ENCODE measurements around the gene CPN2.

CPN2 gene

GRCh38 chr3:194318511-194319161 lies 32.5 kb downstream of the CPN2 start:
- DNase-seq (ENCODE audit: extremely low spot score, insufficient read length, low read depth) (no peak), FAIRE-seq (no peak)

GRCh38 chr3:194316918-194317317 lies 34.2 kb downstream of the CPN2 start:
- DNase-seq (ENCODE audit: extremely low spot score, insufficient read length, low read depth) (no peak), FAIRE-seq (no peak)

GRCh38 chr3:194315965-194316361 lies 35.2 kb downstream of the CPN2 start:
- FAIRE-seq (no peak), DNase-seq (ENCODE audit: extremely low spot score, insufficient read length, low read depth) (no peak)

GRCh38 chr3:194315088-194315964 lies 35.8 kb downstream of the CPN2 start:
- FAIRE-seq (peak; percentile 74), DNase-seq (ENCODE audit: extremely low spot score, insufficient read length, low read depth) (peak; percentile 81)

- DNase-seq (ENCODE audit: extremely low spot score, insufficient read length, low read depth): no peak
- FAIRE-seq: no peak
These were observed 36.6 kb downstream of the CPN2 start for GRCh38 chr3:194314388-194315068.

GRCh38 chr3:194313560-194314387 lies 37.4 kb downstream of the CPN2 start:
- DNase-seq (ENCODE audit: extremely low spot score, insufficient read length, low read depth) (no peak), FAIRE-seq (no peak)

- FAIRE-seq: no peak
- DNase-seq (ENCODE audit: extremely low spot score, insufficient read length, low read depth): no peak
These were observed 38.3 kb downstream of the CPN2 start for GRCh38 chr3:194312743-194313281.

GRCh38 chr3:194312186-194312742 lies 38.9 kb downstream of the CPN2 start:
- DNase-seq (ENCODE audit: extremely low spot score, insufficient read length, low read depth) (no peak), FAIRE-seq (no peak)

- no peak for DNase-seq (ENCODE audit: extremely low spot score, insufficient read length, low read depth)
- FAIRE-seq: no peak
These were observed 40.1 kb downstream of the CPN2 start for GRCh38 chr3:194311000-194311399.

GRCh38 chr3:194310060-194310835 lies 40.9 kb downstream of the CPN2 start:
- DNase-seq (ENCODE audit: extremely low spot score, insufficient read length, low read depth) (no peak), FAIRE-seq (no peak)

- FAIRE-seq (peak; percentile 86), DNase-seq (ENCODE audit: extremely low spot score, insufficient read length, low read depth) (no peak)
These were observed 42.3 kb downstream of the CPN2 start for GRCh38 chr3:194308601-194309449.

GRCh38 chr3:194307849-194308248 lies 43.3 kb downstream of the CPN2 start:
- FAIRE-seq (no peak), DNase-seq (ENCODE audit: extremely low spot score, insufficient read length, low read depth) (no peak)

GRCh38 chr3:194306771-194307640 lies 44.1 kb downstream of the CPN2 start:
- FAIRE-seq (peak; percentile 93), DNase-seq (ENCODE audit: extremely low spot score, insufficient read length, low read depth) (no peak)

- DNase-seq (ENCODE audit: extremely low spot score, insufficient read length, low read depth): no peak
- peak; percentile 31 for FAIRE-seq
These were observed 44.9 kb downstream of the CPN2 start for GRCh38 chr3:194306109-194306686.

GRCh38 chr3:194305356-194306108 lies 45.6 kb downstream of the CPN2 start:
- FAIRE-seq: no peak
- no peak for DNase-seq (ENCODE audit: extremely low spot score, insufficient read length, low read depth)

Data from GM18507 (cell line).